WTC11 (cell line): ENCODE data around the gene TTC39A. TPM values are rescaled to one million over a fixed set of nuclear protein-coding genes. Genes with fewer than 3 reads are reported as not detected.
"Not testable (repeated sequence)": the region's sequence is repeated elsewhere in the genome, so short reads cannot be mapped to it uniquely, and the experiment has no call there.

Experiments
- ATAC-seq: fragments of 200-7000 bp; cut with Tn5 transposase; 2 replicates; pipeline ENCODE4 v1.10.0; 2021; ENCODE audit warnings: mild to moderate bottlenecking, moderate library complexity
- CTCF ChIA-PET: fragments of 300-600 bp; sonication (Branson Sonifier 250); formaldehyde crosslinking; loops from one replicate; lab custom pipeline; 2021; ENCODE audit warnings: antibody characterized with exemption; lab: Charles Lee
- POLR2A ChIA-PET: fragments of 350-600 bp; sonication (Branson Sonifier 250); formaldehyde crosslinking; loops from one replicate; lab custom pipeline; 2021; ENCODE audit warnings: antibody characterized with exemption; lab: Charles Lee
- DNase-seq: peaks from one replicate; pipeline ENCODE4 v3.0.0; 2021; ENCODE audit warnings: low spot score
- H3K27ac Mint-ChIP-seq: 2 replicates; pipeline ENCODE4 v1.8.0; 2021; ENCODE audit warnings: mixed read lengths
- H3K27me3 Mint-ChIP-seq: 2 replicates; pipeline ENCODE4 v1.8.0; 2021; ENCODE audit warnings: low read depth, mild to moderate bottlenecking, moderate library complexity, mixed read lengths
- H3K36me3 Mint-ChIP-seq: 2 replicates; pipeline ENCODE4 v1.8.0; 2021; ENCODE audit warnings: mixed read lengths
- H3K4me1 Mint-ChIP-seq: 2 replicates; pipeline ENCODE4 v1.8.0; 2022; ENCODE audit warnings: mixed read lengths
- H3K4me3 Mint-ChIP-seq: 2 replicates; pipeline ENCODE4 v1.8.0; 2021; ENCODE audit warnings: mild to moderate bottlenecking, moderate library complexity, mixed read lengths
- H3K9me3 Mint-ChIP-seq: 2 replicates; pipeline ENCODE4 v1.8.0; 2021; ENCODE audit warnings: mixed read lengths
- ESRRA ChIP-seq: sonication (generic); formaldehyde crosslinking; IDR thresholded peaks from 2 replicates; pipeline ENCODE4 v1.8.1; 2022; ENCODE audit warnings: mild to moderate bottlenecking, missing genetic modification reagents, borderline replicate concordance
- OVOL2 ChIP-seq: fragments of 250-450 bp; sonication (Bioruptor Pico); IDR thresholded peaks from 2 replicates; pipeline ENCODE4 v1.9.0; 2021; ENCODE audit warnings: mild to moderate bottlenecking, borderline replicate concordance
- SMAD3 ChIP-seq: sonication (generic); formaldehyde crosslinking; IDR thresholded peaks from 2 replicates; pipeline ENCODE4 v1.8.0; 2022; ENCODE audit warnings: missing genetic modification reagents, mild to moderate bottlenecking, borderline replicate concordance
- SOX15 ChIP-seq: fragments of 250-450 bp; sonication (Bioruptor Pico); IDR thresholded peaks from 2 replicates; pipeline ENCODE4 v1.9.0; 2021; ENCODE audit warnings: mild to moderate bottlenecking
- SP1 ChIP-seq: sonication (generic); formaldehyde crosslinking; conservative IDR thresholded peaks from 2 replicates; pipeline ENCODE4 v1.8.1; 2022; ENCODE audit warnings: missing genetic modification reagents
- TEAD4 ChIP-seq: sonication (generic); formaldehyde crosslinking; IDR thresholded peaks from 2 replicates; pipeline ENCODE4 v1.8.0; 2022; ENCODE audit warnings: mild to moderate bottlenecking, missing genetic modification reagents
- total RNA-seq: library from RNA; stranded (reverse); gene quantifications from 3 replicates; pipeline ENCODE4 v1.2.3, GENCODE V29; 2021
- TF ChIP-seq, protein P1 (sequence below): sonication (generic); formaldehyde crosslinking; IDR thresholded peaks from 2 replicates; pipeline ENCODE4 v1.8.1; 2022; ENCODE audit warnings: missing genetic modification reagents, borderline replicate concordance
- TF ChIP-seq, protein P2 (sequence below): sonication (generic); formaldehyde crosslinking; IDR thresholded peaks from 2 replicates; pipeline ENCODE4 v1.8.1; 2023; ENCODE audit warnings: mild to moderate bottlenecking, missing genetic modification reagents
- TF ChIP-seq, protein P3 (sequence below): fragments of 250-450 bp; sonication (Bioruptor Pico); IDR thresholded peaks from 2 replicates; pipeline ENCODE4 v1.9.0; 2021; ENCODE audit warnings: mild to moderate bottlenecking
- TF ChIP-seq, protein P4 (sequence below): fragments of 200-600 bp; IDR thresholded peaks from 2 replicates; pipeline ENCODE4 v1.8.0; 2022; ENCODE audit warnings: antibody characterized with exemption

The TTC39A gene
- total RNA-seq, 1 experiment from 2014 or later = 3.4 TPM

DNA sequence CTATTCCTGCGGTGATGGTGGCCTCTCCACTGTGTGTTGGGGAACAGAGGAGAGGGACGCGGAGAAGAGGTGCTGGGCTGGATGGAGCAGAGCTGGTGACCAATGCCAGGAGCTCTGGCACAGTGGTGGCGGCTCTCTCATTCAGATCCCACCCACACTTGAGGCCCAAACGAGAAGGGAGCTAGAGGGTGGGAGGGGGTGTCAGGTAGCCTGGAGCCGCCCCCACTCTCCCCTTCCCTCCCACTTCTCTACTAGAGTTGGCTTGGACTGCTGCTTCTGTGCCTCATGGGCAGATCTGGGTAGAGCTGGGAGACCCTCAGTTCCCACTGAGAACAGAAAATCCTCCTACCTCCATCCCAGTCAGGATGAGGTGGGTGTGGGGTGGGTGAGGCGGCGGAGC lies 3.5 kb downstream of the TTC39A start (continued):
- no peak for TF ChIP-seq ESRRA (CRISPR knock-in tag)
- no peak for TF ChIP-seq TEAD4 (CRISPR knock-in tag)

DNA sequence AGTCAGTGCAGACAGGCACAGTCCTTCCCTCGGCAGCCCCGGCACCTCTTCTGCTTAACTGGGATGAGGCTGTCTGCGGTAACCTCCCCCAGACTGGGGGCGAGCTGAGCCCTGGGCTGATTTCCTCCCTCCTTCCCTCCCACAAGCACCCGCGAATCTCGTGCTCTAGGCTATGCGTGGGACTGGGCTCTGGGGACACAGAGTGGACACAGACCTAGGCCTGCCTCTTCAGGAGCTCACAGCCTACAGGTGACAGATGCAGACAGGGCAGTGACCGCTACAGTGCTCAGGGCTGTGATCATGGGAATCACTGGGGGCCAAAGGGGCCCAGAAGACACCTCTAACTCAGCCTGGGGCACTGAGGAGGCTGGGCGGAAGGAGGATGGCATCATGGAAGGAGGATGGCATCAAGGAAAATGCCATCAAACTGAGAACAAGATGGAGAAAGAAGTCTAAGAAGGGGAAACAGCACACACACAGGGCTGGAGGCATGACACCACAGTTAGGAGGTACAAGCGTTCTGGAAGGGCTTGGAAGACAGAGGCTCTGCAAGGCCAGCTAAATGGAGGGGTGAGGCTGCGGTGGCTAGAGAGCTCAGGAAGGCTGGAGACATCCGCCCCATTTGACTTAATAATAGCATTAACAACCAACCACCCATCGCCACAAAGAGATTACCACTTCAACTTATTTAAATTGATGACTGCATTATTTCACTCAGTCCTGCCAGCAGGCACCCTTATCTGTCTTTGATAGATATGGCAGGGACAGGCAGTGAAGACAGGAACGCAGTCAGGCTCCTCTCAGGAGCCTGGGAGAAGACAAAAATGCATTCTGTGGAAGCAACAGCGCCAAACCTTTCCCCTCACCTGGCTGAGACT lies 4.2 kb downstream of the TTC39A start:
- Mint-ChIP-seq H3K27ac (peak overlapping the region; percentile 5; the same call in 1 of the 2 replicates), H3K9me3 (no peaks in the 10 kb centered on the region), H3K27me3 (peaks cover 18% of the 10 kb centered on the region), H3K36me3 (no peaks in the 10 kb centered on the region), H3K4me1 (peaks cover 9% of the 10 kb centered on the region), H3K4me3 (no peak overlapping the region)
- ChIA-PET POLR2A (no interaction called here), CTCF (interaction anchor here (1.3 to 1.6 kb wide), 2 partner anchors 11 to 19 kb away, joined by 3 to 9 read pairs; no protein-coding TSS in a partner anchor)
- ATAC-seq (no peak), DNase-seq (no peak)
- no peak for TF ChIP-seq SOX15 (CRISPR knock-in tag)
- no peak for TF ChIP-seq OVOL2
- TF ChIP-seq SMAD3 (CRISPR knock-in tag) = no peak

DNA sequence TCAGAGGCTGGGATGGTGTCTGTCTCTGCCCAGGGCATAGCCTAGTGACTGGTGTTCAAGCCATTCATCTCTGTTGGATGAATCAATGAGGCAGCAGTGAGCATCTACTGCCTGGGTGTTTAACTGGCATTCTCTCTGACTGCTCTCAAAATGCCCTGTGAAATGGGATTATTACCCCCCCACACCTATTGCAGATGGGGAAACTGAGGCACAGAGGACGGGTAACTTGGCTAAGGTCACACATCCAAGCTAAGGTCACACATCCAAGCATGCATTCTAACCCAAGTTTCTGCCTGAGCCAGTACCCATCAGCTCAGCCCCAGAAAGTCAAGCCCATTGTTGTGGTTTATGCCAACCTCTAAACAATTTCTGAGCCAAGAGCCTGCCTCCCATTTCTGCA lies 5.0 kb downstream of the TTC39A start:
- ChIA-PET CTCF (no interaction called here), POLR2A (no interaction called here)
- ATAC-seq = no peak
- DNase-seq = no peak
- H3K27ac Mint-ChIP-seq = no peak overlapping the region
- H3K36me3 Mint-ChIP-seq = no peaks in the 10 kb centered on the region
- H3K27me3 Mint-ChIP-seq = peaks cover 12% of the 10 kb centered on the region
- no peak overlapping the region for H3K4me3 Mint-ChIP-seq
- no peaks in the 10 kb centered on the region for H3K9me3 Mint-ChIP-seq
- 0 out of 2 replicates have a peak, but pooled peaks cover 4% of the 10 kb centered on the region for H3K4me1 Mint-ChIP-seq
- TF ChIP-seq, protein P1, sequence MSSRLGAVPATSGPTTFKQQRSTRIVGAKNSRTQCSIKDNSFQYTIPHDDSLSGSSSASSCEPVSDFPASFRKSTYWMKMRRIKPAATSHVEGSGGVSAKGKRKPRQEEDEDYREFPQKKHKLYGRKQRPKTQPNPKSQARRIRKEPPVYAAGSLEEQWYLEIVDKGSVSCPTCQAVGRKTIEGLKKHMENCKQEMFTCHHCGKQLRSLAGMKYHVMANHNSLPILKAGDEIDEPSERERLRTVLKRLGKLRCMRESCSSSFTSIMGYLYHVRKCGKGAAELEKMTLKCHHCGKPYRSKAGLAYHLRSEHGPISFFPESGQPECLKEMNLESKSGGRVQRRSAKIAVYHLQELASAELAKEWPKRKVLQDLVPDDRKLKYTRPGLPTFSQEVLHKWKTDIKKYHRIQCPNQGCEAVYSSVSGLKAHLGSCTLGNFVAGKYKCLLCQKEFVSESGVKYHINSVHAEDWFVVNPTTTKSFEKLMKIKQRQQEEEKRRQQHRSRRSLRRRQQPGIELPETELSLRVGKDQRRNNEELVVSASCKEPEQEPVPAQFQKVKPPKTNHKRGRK = no peak
- TF ChIP-seq, protein P2, sequence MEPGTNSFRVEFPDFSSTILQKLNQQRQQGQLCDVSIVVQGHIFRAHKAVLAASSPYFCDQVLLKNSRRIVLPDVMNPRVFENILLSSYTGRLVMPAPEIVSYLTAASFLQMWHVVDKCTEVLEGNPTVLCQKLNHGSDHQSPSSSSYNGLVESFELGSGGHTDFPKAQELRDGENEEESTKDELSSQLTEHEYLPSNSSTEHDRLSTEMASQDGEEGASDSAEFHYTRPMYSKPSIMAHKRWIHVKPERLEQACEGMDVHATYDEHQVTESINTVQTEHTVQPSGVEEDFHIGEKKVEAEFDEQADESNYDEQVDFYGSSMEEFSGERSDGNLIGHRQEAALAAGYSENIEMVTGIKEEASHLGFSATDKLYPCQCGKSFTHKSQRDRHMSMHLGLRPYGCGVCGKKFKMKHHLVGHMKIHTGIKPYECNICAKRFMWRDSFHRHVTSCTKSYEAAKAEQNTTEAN (CRISPR knock-in tag) = no peak
- TF ChIP-seq, protein P3, sequence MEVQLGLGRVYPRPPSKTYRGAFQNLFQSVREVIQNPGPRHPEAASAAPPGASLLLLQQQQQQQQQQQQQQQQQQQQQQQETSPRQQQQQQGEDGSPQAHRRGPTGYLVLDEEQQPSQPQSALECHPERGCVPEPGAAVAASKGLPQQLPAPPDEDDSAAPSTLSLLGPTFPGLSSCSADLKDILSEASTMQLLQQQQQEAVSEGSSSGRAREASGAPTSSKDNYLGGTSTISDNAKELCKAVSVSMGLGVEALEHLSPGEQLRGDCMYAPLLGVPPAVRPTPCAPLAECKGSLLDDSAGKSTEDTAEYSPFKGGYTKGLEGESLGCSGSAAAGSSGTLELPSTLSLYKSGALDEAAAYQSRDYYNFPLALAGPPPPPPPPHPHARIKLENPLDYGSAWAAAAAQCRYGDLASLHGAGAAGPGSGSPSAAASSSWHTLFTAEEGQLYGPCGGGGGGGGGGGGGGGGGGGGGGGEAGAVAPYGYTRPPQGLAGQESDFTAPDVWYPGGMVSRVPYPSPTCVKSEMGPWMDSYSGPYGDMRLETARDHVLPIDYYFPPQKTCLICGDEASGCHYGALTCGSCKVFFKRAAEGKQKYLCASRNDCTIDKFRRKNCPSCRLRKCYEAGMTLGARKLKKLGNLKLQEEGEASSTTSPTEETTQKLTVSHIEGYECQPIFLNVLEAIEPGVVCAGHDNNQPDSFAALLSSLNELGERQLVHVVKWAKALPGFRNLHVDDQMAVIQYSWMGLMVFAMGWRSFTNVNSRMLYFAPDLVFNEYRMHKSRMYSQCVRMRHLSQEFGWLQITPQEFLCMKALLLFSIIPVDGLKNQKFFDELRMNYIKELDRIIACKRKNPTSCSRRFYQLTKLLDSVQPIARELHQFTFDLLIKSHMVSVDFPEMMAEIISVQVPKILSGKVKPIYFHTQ = no peak
- TF ChIP-seq SP1 (CRISPR knock-in tag) = no peak
- TF ChIP-seq, protein P4, sequence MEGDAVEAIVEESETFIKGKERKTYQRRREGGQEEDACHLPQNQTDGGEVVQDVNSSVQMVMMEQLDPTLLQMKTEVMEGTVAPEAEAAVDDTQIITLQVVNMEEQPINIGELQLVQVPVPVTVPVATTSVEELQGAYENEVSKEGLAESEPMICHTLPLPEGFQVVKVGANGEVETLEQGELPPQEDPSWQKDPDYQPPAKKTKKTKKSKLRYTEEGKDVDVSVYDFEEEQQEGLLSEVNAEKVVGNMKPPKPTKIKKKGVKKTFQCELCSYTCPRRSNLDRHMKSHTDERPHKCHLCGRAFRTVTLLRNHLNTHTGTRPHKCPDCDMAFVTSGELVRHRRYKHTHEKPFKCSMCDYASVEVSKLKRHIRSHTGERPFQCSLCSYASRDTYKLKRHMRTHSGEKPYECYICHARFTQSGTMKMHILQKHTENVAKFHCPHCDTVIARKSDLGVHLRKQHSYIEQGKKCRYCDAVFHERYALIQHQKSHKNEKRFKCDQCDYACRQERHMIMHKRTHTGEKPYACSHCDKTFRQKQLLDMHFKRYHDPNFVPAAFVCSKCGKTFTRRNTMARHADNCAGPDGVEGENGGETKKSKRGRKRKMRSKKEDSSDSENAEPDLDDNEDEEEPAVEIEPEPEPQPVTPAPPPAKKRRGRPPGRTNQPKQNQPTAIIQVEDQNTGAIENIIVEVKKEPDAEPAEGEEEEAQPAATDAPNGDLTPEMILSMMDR = no peak

DNA sequence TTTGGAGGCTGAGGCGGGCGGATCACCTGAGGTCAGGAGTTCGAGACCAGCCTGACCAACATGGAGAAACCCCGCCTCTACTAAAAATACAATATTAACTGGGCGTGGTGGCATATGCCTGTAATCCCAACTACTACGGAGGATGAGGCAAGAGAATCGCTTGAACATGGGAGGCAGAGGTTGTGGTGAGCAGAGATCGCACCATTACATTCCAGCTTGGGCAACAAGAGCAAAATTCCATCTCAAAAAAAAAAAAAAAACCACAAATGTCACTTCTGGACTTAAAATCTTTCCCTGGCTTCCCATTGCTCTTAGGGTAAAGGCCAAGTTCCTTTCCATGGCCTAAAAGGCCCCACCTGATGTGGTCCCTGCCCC lies 5.4 kb downstream of the TTC39A start:
- H3K27me3 Mint-ChIP-seq = peaks cover 12% of the 10 kb centered on the region
- H3K9me3 Mint-ChIP-seq, H3K4me3 Mint-ChIP-seq, POLR2A ChIA-PET, DNase-seq, H3K4me1 Mint-ChIP-seq, ATAC-seq, CTCF ChIA-PET, H3K36me3 Mint-ChIP-seq, H3K27ac Mint-ChIP-seq: not testable (repeated sequence)
